Body of pancreas (tissue), 4 donors: ENCODE measurements around the gene UBE2U. TPM values are rescaled to one million over a fixed set of nuclear protein-coding genes. Genes with fewer than 3 reads are reported as not detected.

Source experiments
- ATAC-seq: fragments of 150-250 bp; one replicate; pipeline ENCODE4 v1.9.1; 2016
- DNase-seq, 4 donors: peaks; one replicate each; pipeline ENCODE4 v3.0.0-alpha.2; 2019
- H3K27ac ChIP-seq, 4 donors: fragments of 200-600 bp; sonication (generic); 1 replicate in 3 of 4; 2 replicates in 1 of 4; pipeline versions ENCODE4 v1.5.1 to v1.6.1; 2016 to 2019; ENCODE audit warnings: mild to moderate bottlenecking in 1 of 4, mixed read lengths in 1 of 4, moderate library complexity in 1 of 4
- H3K27me3 ChIP-seq, 2 donors: fragments of 200-600 bp; sonication (generic); one replicate each; pipeline ENCODE4 v1.6.0; 2016; ENCODE audit warnings: mild to moderate bottlenecking in 1 of 2
- H3K36me3 ChIP-seq, 2 donors: fragments of 200-600 bp; sonication (generic); replicated peaks in 1 of 2; 2 replicates each; pipeline ENCODE4 v1.5.1; 2016; ENCODE audit warnings: low read depth in 2 of 2; ENCODE audit not compliant: insufficient read depth in 1 of 2
- H3K4me1 ChIP-seq: fragments of 200-600 bp; sonication (generic); one replicate; pipeline ENCODE4 v1.6.0; 2016
- H3K4me3 ChIP-seq, 2 donors: fragments of 200-600 bp; sonication (generic); 1 replicate in 1 of 2; 2 replicates in 1 of 2; pipeline ENCODE4 v1.5.1; 2016 to 2019
- H3K9me3 ChIP-seq, 3 donors: fragments of 200-600 bp; sonication (generic); 1 replicate in 2 of 3; 2 replicates in 1 of 3; pipeline ENCODE4 v1.5.1; 2016
- CTCF ChIP-seq, 7 experiments: fragments of 450-650 bp in 4 of 7; fragments of 200-600 bp in 3 of 7; sonication (generic) in 3 of 7; IDR thresholded peaks; one replicate each; pipeline ENCODE4 v1.5.1; 2016 to 2019; ENCODE audit warnings: antibody characterized with exemption in 7 of 7
- POLR2A ChIP-seq, 3 donors: fragments of 450-650 bp; IDR thresholded peaks; one replicate each; pipeline ENCODE4 v1.6.1; 2016; ENCODE audit warnings: antibody characterized with exemption in 3 of 3, mild to moderate bottlenecking in 2 of 3
- WGBS, 2 donors: methylation state at CpG; one replicate each; pipeline ENCODE4 v1.1.5; 2017; 5-methylcytosine and 5-hydroxymethylcytosine counted together
- intact Hi-C: fragments of 100-400 bp; cut with DNase I; formaldehyde crosslinking; loops from one replicate; pipeline ENCODE4 v1.15.1; 2023
- total RNA-seq, 2 donors: library from RNA; depleted of rRNA; stranded (reverse); fragments of >200 nt; gene quantifications; one replicate each; pipeline ENCODE4 v1.1.0, GENCODE V29; 2016

UBE2U gene
- total RNA-seq, result not detected

GRCh38 chr1:64203420-64203819, at the start of gene UBE2U:
Gene UBE2U (plus strand): TSS chr1:64203623. CDS start chr1:64204051, 428 bp downstream.
- DNase-seq (no peak), ATAC-seq (no peak)
- no peaks in the 10 kb centered on the region for H3K9me3 ChIP-seq
- no peaks in the 10 kb centered on the region for H3K36me3 ChIP-seq
- H3K4me3 ChIP-seq, result no peak within 1 kb of the TSS
- H3K27me3 ChIP-seq, result no peaks in the 10 kb centered on the region
- no peaks in the 10 kb centered on the region for H3K4me1 ChIP-seq
- TF ChIP-seq CTCF (IDR thresholded peaks at IDR 0.05) (no peak), POLR2A (IDR thresholded peaks at IDR 0.05) (no peak)
- H3K27ac ChIP-seq, result no peak within 1 kb of the TSS
- 90 to 96% methylated on average over 22 to 23 of the region's 23 CpGs for WGBS, 2 donors
- intact Hi-C loops, result no loop called here

GRCh38 chr1:64155278-64155677, 48.1 kb upstream of the UBE2U start:
- H3K9me3 ChIP-seq, result no peaks in the 10 kb centered on the region
- no peaks in the 10 kb centered on the region for H3K27me3 ChIP-seq
- H3K27ac ChIP-seq, result no peak overlapping the region
- WGBS, 2 donors, result 37 to 43% methylated on average over 1 of the region's 1 CpG
- H3K36me3 ChIP-seq, result no peaks in the 10 kb centered on the region
- H3K4me3 ChIP-seq, result no peak overlapping the region
- intact Hi-C loops, result no loop called here
- no peaks in the 10 kb centered on the region for H3K4me1 ChIP-seq
- ATAC-seq (no peak), DNase-seq (no peak)
- no peak for TF ChIP-seq POLR2A (IDR thresholded peaks at IDR 0.05)
- no peak for TF ChIP-seq CTCF (IDR thresholded peaks at IDR 0.05)

GRCh38 chr1:64161357-64161941, 42.0 kb upstream of the UBE2U start:
- Histone ChIP-seq H3K4me1 (no peaks in the 10 kb centered on the region), H3K36me3 (no peaks in the 10 kb centered on the region), H3K9me3 (no peaks in the 10 kb centered on the region), H3K27me3 (no peaks in the 10 kb centered on the region), H3K27ac (no peak overlapping the region), H3K4me3 (no peak overlapping the region)
- DNase-seq (peak in 2 of 4 donors; percentile 22 to 30), ATAC-seq (no peak)
- 11 to 21% methylated on average over 1 of the region's 1 CpG for WGBS, 2 donors
- intact Hi-C loops, result no loop called here
- TF ChIP-seq CTCF (IDR thresholded peaks at IDR 0.05), result no peak
- no peak for TF ChIP-seq POLR2A (IDR thresholded peaks at IDR 0.05)

- TF ChIP-seq POLR2A (IDR thresholded peaks at IDR 0.05), result no peak
- TF ChIP-seq CTCF (IDR thresholded peaks at IDR 0.05), result no peak
- Histone ChIP-seq H3K9me3 (no peaks in the 10 kb centered on the region), H3K27ac (no peak overlapping the region), H3K36me3 (no peaks in the 10 kb centered on the region), H3K4me1 (no peaks in the 10 kb centered on the region), H3K27me3 (no peaks in the 10 kb centered on the region), H3K4me3 (no peak overlapping the region)
- 85 to 94% methylated on average over 6 of the region's 6 CpGs for WGBS, 2 donors
- ATAC-seq (no peak), DNase-seq (no peak)
- intact Hi-C loops, result no loop called here
Observed at GRCh38 chr1:64162151-64162550, 41.3 kb upstream of the UBE2U start.

GRCh38 chr1:64162804-64163203, 40.6 kb upstream of the UBE2U start:
- no peaks in the 10 kb centered on the region for H3K9me3 ChIP-seq
- no peaks in the 10 kb centered on the region for H3K36me3 ChIP-seq
- DNase-seq (no peak), ATAC-seq (no peak)
- H3K4me3 ChIP-seq, result no peak overlapping the region
- intact Hi-C loops, result no loop called here
- no peaks in the 10 kb centered on the region for H3K4me1 ChIP-seq
- no peak overlapping the region for H3K27ac ChIP-seq
- TF ChIP-seq CTCF (IDR thresholded peaks at IDR 0.05) (no peak), POLR2A (IDR thresholded peaks at IDR 0.05) (no peak)
- H3K27me3 ChIP-seq, result no peaks in the 10 kb centered on the region
- WGBS, 2 donors, result 100% methylated on average over 1 of the region's 1 CpG
